Left cardiac atrium (tissue), 4 donors: ENCODE measurements around the gene DBH. TPM values are rescaled to one million over a fixed set of nuclear protein-coding genes. Genes with fewer than 3 reads are reported as not detected.

ENCODE experiments used
- ATAC-seq, 2 donors: fragments of 200-7000 bp; cut with Tn5 transposase; one replicate each; pipeline ENCODE4 v1.9.1; 2020; ENCODE audit warnings: mild to moderate bottlenecking in 2 of 2, moderate library complexity in 2 of 2
- DNase-seq: peaks from one replicate; pipeline ENCODE4 v3.0.0-alpha.2; 2020
- intact Hi-C, 2 donors: fragments of 100-400 bp; cut with DNase I; formaldehyde crosslinking; loops; one replicate each; pipeline versions ENCODE4 v1.14.1 to v1.15.1; 2022 to 2023
- total RNA-seq, 2 donors: library from RNA; stranded (reverse); fragmentation: NEBNext Ultra II Directional; extraction: Animal tissue kit (Norgen Biotek cat#: 25700); gene quantifications; one replicate each; pipeline ENCODE4 v1.2.1, GENCODE V29; 2021
- donor health status: DM: no; HTN: yes; CAD: no.
- donor health status: DM: no; HTN: yes; CAD: no; lungs with severe emphysema.
- donor health status: DM: yes; HTN: yes; CAD: no.
- donor health status: Dilated cardiomyopathy.

DBH gene
- total RNA-seq, 2 donors from 2014 or later: not detected

GRCh38 chr9:133656211-133657119 is 20.3 kb downstream of the DBH start:
- intact Hi-C loops: no loop called here
- DNase-seq (no peak), ATAC-seq (no peak)

- intact Hi-C loops: no loop called here
- peak in 1 of 2 donors; percentile 9 for ATAC-seq
- DNase-seq: no peak
Observed at GRCh38 chr9:133657120-133657661, 21.0 kb downstream of the DBH start.

DNA sequence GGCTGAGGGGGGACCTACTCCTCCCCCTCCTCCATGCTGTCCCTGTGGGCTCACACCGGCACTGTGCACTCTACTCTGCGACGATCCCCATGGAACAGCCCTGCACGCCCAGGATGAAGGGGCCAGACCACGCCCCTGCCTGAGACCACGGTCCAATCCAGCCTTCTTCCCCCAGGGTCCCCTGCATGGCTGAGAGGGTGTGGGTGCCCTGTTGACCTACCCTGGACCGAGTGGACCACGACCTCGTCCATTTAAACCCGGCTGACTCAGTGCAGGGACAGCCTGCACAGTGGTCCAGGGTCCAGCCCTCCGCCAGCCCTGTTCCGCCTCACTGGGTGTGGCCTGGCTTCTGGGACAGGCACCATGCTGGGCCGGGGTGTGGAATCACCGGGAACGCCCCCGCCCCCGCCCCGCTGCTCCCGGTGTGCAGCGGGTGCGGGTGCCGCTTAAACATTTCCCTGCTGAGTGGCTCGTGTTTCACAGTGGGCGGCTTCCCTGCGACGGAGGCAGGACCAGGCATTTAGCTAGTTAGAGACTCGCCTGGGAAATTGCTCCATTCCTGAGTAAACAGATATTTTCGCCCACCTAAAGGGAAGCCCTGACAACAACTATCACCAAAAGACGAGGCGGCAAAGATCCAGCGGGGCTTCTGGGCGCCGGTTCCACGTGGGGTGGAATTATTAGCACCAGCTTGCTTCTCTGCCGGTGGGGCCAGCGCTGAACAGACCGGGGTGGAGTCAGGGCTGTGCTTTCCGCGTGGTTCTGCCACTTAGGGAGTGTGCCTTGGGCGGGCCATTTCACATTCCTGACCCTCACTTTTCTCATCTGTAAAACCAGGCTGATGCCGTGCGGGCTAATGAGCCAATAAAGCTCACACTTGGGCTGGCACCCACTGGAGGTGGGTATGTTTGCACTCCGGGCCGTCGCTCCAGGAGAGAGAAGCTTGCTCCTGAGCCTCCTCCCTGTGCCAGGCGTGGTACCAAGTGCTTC is 22.6 kb downstream of the DBH start:
- ATAC-seq (peak; percentile 87 to 91), DNase-seq (peak; percentile 73)
- intact Hi-C loops: no loop called here

DNA sequence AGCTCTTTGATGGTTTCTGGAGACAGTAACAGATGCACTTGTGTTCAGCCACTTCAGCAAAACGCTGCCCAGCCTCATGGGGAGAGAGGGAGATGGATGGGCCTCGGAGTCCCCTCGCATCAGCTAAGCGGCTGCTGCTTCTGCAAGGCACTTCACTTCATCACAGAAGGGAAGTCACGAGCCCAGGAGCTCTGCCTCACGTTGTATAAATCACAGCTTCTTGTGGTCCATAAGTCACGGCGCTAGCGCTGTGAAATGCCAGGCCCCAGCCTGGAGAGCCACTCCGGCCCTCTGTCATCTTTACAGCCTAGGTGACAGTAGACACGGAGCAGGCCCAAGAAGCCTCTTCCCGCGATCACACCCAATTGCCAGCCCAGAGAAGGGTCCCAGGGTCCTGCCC is 23.4 kb downstream of the DBH start:
- ATAC-seq: no peak
- DNase-seq: no peak
- intact Hi-C loops: no loop called here

DNA sequence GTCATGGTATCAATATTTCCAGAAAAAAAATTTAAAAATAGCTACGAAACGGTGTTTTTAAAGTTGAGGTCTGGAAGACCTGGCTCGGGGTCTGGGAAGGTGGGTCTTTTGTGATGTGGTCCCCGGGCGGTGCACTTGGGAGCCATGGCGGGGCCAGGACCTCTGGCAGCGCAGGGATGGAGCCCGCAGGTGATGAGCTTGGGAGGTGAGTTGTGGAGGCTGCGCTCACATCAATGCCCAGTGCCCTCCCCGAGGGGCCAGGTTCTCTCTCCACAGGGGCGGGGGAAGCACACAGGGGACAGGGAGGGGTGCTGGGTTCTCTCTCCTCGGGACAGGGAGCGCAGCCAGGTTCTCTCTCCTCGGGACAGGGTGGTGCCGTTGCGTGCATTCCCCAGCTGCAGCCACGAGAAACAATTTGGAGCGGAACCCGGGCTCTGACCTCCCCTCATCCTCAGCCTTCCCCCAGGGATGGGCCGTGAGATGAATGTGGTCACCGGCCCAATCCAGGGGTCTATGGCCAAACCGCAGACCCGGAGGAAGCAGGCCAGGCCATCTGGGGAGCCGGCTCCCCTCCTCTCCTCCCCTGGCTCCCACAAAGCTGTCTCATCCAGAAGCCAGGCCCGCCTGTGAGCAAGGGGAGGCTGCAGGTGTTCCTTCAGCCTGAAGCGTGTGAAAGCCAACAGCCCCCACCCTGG is 25.8 kb downstream of the DBH start:
- intact Hi-C loops: no loop called here
- ATAC-seq: no peak
- DNase-seq: no peak

DNA sequence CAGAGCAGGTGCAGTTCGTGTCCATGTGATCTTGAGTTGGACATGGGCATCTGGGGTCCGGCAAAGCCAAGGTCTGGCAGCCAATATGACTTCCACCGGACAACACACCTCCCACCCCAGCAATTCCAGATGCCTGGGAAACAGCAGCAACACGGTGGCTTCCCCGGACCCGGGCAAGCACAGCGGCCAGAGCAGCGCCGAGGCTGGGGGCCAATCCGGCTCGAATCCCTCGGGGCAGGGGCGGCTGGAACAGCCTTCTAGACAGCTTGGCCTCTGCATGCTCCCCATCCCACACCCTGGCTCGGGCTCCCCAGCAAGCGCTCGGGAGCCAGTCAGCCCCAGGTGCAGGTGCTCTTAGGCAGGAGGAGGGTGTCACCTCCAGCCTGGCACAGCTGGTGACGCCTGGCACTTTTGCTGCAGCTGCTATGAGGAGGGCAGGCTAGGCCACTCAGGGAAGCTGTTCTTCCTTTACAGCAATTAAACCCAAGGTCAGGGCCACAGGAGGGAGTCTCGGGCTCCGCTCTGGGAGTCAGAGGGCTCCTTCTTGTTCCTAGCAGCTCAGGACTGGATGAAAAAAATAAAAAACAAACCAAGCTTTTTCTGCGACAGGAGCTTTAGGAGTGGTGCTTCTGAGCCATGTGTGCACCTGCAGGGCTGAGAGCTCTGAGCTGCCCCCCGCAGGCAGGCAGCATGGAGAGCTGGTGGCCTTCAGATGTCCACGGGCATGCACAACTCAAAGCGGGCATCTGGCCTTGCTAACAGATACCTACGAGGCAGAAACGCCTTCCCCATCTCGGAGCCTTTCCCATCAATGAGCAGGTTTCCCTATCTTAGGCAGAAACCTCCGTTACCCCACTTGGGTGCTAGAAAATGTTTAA is 28.2 kb downstream of the DBH start:
- ATAC-seq (no peak), DNase-seq (no peak)
- intact Hi-C loops: no loop called here

GRCh38 chr9:133665096-133665495 is 28.9 kb downstream of the DBH start:
- intact Hi-C loops: no loop called here
- DNase-seq (no peak), ATAC-seq (no peak)

GRCh38 chr9:133665535-133665934 is 29.4 kb downstream of the DBH start:
- intact Hi-C loops: no loop called here
- DNase-seq: no peak
- no peak for ATAC-seq

DNA sequence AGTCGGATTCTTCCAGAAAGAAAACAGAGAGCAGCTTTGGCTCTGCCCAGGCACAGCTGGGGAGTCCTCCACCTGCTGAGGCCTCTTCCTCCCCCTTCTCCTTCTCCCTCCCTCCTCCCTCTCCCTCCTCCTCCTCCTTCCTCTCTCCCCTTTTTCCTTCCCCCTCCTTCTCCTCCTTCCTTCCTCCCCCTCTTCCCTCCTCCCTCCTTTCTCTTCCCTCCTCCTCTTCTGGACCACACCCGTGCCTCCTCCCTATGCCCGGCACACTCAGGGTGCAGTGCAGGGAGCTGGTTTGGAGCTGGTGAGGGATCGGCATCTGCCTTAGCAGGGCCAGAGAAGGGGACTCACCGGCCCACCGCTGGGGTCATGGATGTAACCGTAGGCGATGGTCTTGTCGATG is 30.2 kb downstream of the DBH start:
- DNase-seq: no peak
- intact Hi-C loops: no loop called here
- no peak for ATAC-seq

DNA sequence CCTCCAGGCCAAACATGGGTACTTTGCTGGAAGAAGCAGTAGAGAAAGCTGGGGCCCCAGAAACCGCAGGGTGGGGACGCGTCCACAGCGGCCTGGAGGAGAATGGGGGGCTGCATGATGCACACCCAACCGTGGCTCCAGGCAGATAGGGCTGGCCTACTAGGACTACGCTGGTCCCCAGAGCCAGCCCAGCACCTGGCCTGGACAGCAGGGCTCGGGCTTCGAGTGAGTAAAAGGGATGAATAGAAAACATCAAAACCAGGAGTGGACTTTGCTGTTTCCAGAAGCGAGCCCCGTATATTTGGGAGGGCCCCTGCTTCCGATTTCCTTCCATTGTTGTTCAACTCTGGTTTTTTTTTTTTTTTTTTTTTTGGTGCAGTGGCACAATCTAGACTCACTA is 30.7 kb downstream of the DBH start:
- ATAC-seq (no peak), DNase-seq (no peak)
- intact Hi-C loops: no loop called here

DNA sequence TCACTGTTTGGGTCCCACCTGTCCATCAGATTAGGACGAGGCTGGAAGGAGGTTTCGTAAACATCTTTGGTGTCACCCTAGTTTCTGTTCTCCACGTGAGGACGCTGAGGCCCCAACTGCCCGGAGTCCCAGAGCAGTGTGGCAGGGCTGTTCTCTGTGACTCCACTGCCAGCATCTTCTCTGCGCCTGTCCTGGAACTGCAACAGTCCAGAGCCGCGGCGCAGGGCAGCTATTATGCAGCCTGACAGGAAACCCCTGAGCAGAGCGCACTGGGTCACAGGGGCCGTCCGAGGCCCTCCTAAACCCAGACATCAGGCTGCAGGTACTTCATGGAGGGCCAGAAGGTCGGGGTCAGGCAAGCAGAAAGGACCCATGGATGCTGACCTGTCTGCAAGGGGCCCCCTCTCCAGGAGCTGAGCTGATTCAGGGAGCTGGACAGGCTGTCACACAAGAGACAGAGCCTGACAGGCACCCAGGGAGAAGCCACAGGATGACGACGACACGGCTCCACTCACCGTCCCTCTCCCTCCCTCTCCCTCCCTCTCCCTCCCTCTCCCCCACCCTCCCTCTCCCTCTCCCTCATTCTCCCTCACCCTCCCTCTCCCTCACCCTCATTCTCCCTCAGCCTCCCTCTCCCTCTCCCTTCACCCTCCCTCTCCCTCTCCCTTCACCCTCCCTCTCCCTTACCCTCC is 31.7 kb downstream of the DBH start:
- DNase-seq: no peak
- intact Hi-C loops: no loop called here
- no peak for ATAC-seq

DNA sequence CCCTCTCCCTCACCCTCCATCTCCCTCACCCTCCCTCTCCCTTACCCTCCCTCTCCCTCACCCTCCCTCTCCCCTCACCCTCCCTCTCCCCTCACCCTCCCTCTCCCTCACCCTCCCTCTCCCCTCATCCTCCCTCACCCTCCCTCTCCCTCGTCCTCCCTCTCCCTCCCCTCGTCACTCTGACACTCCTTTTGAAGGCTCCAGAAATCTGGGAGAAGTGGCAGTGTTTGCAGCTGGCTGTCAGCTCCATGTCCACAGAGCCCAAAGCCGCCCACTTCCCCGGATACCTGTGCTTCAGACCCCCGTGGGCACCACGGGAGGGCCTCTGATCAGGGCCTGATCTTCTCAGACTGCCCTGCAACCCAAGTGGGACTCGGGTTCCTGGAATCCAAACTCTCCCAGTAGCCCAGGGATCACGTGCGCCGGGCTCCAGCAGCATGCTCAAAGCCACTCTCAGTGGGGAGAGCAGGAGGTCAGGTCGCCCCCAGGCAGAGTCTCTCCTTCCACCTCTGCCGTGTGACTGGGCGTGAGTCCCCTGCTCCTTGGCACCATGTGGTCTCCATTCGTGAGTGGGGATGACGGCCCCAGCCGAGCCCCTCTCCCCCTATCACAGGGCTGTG is 33.1 kb downstream of the DBH start:
- no peak for ATAC-seq
- intact Hi-C loops: no loop called here
- DNase-seq: no peak

DNA sequence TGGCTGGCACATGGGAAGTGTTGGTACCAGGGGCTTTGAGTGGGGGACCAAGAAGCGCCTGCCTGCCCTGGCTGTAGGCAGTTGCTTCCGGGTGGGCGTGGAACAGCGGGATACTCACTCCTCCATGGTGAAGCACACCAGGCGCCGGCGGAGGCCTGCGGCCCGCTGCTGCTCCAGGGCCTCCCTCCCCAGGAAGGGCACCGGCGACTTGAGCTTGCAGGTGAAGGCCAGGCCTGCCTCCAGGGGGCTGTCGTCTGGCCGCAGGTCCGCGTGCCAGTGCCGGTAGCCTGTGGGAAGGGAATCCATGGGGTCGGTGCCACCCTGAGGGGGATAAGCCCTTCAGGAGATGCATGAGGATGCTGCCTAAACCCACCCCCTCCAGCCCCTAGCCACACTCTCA is 34.3 kb downstream of the DBH start:
- DNase-seq: no peak
- ATAC-seq: no peak
- intact Hi-C loops: no loop called here

- no peak for DNase-seq
- intact Hi-C loops: no loop called here
- ATAC-seq: no peak
Observed at GRCh38 chr9:133671371-133671770, 35.2 kb downstream of the DBH start.

- DNase-seq: no peak
- no peak for ATAC-seq
- intact Hi-C loops: no loop called here
Observed at GRCh38 chr9:133672503-133673257, 36.5 kb downstream of the DBH start.

- intact Hi-C loops: no loop called here
- ATAC-seq (peak; percentile 35 to 47), DNase-seq (no peak)
Observed at GRCh38 chr9:133673258-133673655, 37.1 kb downstream of the DBH start.

- DNase-seq: no peak
- no peak for ATAC-seq
- intact Hi-C loops: no loop called here
Observed at GRCh38 chr9:133674091-133674490, 37.9 kb downstream of the DBH start.
